NB4 (cell line): ENCODE data around the gene CD101.
A peak's percentile ranks its signal among the peaks of the same experiment; 100 is the strongest.

Source experiments
- DNase-seq: peaks from one replicate; pipeline ENCODE4 v3.0.0; 2010; ENCODE audit warnings: low read depth
- H3K4me3 ChIP-seq: one replicate; pipeline ENCODE4 v1.5.1; 2011; ENCODE audit warnings: mild to moderate bottlenecking, low read depth, low read length, moderate library complexity
- MYC ChIP-seq: IDR thresholded peaks from 2 replicates; pipeline ENCODE4 v1.6.1; 2011; ENCODE audit warnings: low read depth, low read length
- POLR2A ChIP-seq: IDR thresholded peaks from 2 replicates; pipeline ENCODE4 v1.6.1; 2011; ENCODE audit warnings: mild to moderate bottlenecking; ENCODE audit not compliant: insufficient read length; ENCODE audit errors: extremely low read depth
- TF ChIP-seq, protein P1 (sequence below): IDR thresholded peaks from 2 replicates; pipeline ENCODE4 v1.6.1; 2011; ENCODE audit warnings: low read depth, low read length
- TF ChIP-seq, protein P2 (sequence below): IDR thresholded peaks from one replicate; pipeline ENCODE4 v1.5.1; 2012; ENCODE audit warnings: low read depth, low read length

CD101 gene

DNA sequence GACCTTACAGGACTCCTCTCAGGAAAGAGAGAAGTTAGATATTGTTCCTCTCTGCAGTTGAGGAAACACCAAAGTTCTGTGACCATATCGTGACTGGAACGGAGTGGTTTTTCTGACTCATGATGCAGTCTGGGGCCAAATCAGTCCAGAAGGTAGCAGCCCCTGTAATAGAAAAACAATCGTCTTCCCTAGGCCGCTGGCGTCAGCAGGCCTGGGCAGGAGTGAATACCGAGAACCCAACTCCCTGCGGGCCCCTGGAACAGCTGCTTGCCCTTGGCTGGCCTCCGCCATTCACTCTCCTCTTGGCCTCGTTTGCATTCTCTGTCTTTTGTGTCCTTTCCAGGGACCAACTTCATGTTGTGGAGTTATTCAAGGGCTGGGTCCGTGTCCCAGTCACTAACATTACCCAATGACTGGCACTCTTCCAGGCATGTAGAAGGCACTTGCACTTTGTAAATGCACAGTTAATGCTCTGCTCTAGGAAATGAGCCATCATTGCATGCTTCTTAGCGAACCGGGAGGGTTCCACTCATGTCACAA, 10.9 kb upstream of the CD101 start:
- H3K4me3 ChIP-seq: no peak overlapping the region
- DNase-seq: peak; percentile 91
- TF ChIP-seq, protein P1, sequence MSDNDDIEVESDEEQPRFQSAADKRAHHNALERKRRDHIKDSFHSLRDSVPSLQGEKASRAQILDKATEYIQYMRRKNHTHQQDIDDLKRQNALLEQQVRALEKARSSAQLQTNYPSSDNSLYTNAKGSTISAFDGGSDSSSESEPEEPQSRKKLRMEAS: no peak; the same call in 1 of the 2 replicates
- TF ChIP-seq, protein P2, sequence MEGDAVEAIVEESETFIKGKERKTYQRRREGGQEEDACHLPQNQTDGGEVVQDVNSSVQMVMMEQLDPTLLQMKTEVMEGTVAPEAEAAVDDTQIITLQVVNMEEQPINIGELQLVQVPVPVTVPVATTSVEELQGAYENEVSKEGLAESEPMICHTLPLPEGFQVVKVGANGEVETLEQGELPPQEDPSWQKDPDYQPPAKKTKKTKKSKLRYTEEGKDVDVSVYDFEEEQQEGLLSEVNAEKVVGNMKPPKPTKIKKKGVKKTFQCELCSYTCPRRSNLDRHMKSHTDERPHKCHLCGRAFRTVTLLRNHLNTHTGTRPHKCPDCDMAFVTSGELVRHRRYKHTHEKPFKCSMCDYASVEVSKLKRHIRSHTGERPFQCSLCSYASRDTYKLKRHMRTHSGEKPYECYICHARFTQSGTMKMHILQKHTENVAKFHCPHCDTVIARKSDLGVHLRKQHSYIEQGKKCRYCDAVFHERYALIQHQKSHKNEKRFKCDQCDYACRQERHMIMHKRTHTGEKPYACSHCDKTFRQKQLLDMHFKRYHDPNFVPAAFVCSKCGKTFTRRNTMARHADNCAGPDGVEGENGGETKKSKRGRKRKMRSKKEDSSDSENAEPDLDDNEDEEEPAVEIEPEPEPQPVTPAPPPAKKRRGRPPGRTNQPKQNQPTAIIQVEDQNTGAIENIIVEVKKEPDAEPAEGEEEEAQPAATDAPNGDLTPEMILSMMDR: no peak
- TF ChIP-seq MYC: no peak
- no peak for TF ChIP-seq POLR2A

- no peak for TF ChIP-seq POLR2A
- TF ChIP-seq, protein P2: no peak
- TF ChIP-seq, protein P1: no peak
- no peak for TF ChIP-seq MYC
- no peak overlapping the region for H3K4me3 ChIP-seq
- DNase-seq: peak; percentile 50
Measured at GRCh38 chr1:116991171-116991845, 10.3 kb upstream of the CD101 start.

DNA sequence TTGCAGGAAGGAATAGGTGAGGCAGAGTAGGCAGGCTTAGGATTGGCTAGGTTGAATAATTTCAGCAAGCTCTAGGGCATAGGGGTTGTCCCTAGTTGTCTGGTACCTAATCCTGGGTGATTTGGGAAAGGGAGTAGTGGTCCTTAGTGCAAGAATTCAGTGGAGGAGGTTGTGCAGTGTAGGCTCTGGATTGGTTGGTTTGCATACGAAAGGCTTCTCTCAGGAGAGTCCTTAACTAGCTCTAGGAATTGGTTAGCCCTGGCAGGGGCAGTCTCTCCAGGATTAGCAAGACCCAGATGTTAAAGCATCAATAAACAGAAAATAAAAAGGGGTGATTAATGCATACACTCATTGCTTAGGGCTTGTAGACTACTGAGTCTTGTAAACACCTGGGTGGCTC, 9.6 kb upstream of the CD101 start:
- no peak for TF ChIP-seq POLR2A
- TF ChIP-seq, protein P1: no peak
- TF ChIP-seq MYC: no peak
- TF ChIP-seq, protein P2: no peak
- H3K4me3 ChIP-seq: no peak overlapping the region
- DNase-seq: no peak

GRCh38 chr1:116993286-116993685, 8.3 kb upstream of the CD101 start:
- TF ChIP-seq POLR2A: no peak
- TF ChIP-seq, protein P2: no peak
- no peak for TF ChIP-seq MYC
- TF ChIP-seq, protein P1: no peak
- no peak overlapping the region for H3K4me3 ChIP-seq
- DNase-seq: no peak

DNA sequence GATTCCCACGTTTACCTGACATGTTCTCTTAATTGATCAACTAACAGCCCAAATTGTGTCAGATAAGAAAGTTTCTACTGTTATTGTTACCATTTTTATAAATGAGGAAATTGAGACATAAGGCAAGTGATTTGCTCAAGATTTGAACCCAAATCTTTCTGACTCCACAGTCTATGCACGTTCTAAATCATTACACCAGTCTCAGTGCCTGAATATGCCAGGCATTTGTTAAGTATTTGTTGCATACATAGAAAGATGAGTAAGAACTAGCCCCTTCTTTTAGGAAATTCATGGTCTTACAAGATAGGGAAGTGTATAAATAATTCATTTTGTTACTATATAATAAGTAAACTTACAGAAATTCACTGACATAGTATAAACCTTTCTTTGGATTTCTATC, 7.1 kb upstream of the CD101 start:
- DNase-seq: no peak
- H3K4me3 ChIP-seq: no peak overlapping the region
- TF ChIP-seq, protein P1: no peak
- TF ChIP-seq POLR2A: no peak
- TF ChIP-seq, protein P2: no peak
- no peak for TF ChIP-seq MYC
